ENCODE data around the gene LAT. TPM values are rescaled to one million over a fixed set of nuclear protein-coding genes. Genes with fewer than 3 reads are reported as not detected.

Gene LAT
- total RNA-seq, 1 donor = 1.4 TPM

DNA sequence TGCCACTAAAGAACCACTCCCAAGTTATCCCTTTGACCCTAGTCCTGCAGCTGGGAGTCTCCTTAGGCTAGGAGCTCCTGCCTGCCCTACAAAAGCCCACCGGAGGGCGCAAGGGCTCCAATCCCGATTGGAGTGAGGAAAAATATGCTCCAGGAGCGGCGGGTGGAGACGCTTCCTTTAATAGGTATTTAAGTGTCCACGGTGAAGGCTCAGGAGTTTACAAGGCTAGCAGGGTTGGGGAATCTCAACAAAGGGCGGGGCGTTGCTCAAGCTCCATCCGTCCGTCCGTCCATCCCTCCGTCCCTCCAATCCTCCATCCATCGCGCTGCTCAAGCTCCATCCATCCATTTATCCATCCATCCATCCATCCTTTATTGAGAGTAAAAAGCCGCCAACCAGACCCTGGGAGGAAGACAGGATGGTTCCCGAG is 10.8 kb upstream of the LAT start:
- Histone ChIP-seq H3K79me2 (ENCODE audit: insufficient read depth, low read length) (peaks cover 39% of the 10 kb centered on the region), H3K9me3 (ENCODE audit: low read depth, low read length) (no peaks in the 10 kb centered on the region), H3K27me3 (ENCODE audit: insufficient read depth, low read length) (no peaks in the 10 kb centered on the region), H3K4me2 (ENCODE audit: insufficient read depth, low read length) (peak overlapping the region; percentile 100), H2AFZ (ENCODE audit: low read length) (peak overlapping the region; percentile 99), H3K27ac (ENCODE audit: low read depth, low read length) (peak overlapping the region; percentile 97), H4K20me1 (ENCODE audit: insufficient read depth, low read length) (peaks cover 3% of the 10 kb centered on the region), H3K4me3 (ENCODE audit: insufficient read depth, low read length) (peak overlapping the region; percentile 93), H3K36me3 (ENCODE audit: insufficient read depth, low read length) (peaks cover 6% of the 10 kb centered on the region), H3K4me1 (ENCODE audit: insufficient read depth, low read length) (peaks cover 13% of the 10 kb centered on the region)
- TF ChIP-seq, protein P1, sequence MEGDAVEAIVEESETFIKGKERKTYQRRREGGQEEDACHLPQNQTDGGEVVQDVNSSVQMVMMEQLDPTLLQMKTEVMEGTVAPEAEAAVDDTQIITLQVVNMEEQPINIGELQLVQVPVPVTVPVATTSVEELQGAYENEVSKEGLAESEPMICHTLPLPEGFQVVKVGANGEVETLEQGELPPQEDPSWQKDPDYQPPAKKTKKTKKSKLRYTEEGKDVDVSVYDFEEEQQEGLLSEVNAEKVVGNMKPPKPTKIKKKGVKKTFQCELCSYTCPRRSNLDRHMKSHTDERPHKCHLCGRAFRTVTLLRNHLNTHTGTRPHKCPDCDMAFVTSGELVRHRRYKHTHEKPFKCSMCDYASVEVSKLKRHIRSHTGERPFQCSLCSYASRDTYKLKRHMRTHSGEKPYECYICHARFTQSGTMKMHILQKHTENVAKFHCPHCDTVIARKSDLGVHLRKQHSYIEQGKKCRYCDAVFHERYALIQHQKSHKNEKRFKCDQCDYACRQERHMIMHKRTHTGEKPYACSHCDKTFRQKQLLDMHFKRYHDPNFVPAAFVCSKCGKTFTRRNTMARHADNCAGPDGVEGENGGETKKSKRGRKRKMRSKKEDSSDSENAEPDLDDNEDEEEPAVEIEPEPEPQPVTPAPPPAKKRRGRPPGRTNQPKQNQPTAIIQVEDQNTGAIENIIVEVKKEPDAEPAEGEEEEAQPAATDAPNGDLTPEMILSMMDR (IDR thresholded peaks at IDR 0.05; ENCODE audit: extremely low read depth, low read depth, low read length) = peak; percentile 87
- peak; percentile 94 for DNase-seq (ENCODE audit: insufficient read length, low spot score, missing footprints)

GRCh38 chr16:28974437-28975157 is 10.3 kb upstream of the LAT start, which contains the start of gene SPNS1:
Gene SPNS1 (plus strand): TSS chr16:28974778. CDS start chr16:28975152, 374 bp downstream.
- Histone ChIP-seq H2AFZ (ENCODE audit: low read length) (peak within 1 kb of the TSS; percentile 99), H3K4me2 (ENCODE audit: insufficient read depth, low read length) (peak within 1 kb of the TSS; percentile 100)
- TF ChIP-seq, protein P1 (IDR thresholded peaks at IDR 0.05; ENCODE audit: extremely low read depth, low read depth, low read length) = no peak

GRCh38 chr16:28975158-28975599 is 9.7 kb upstream of the LAT start:
- Histone ChIP-seq H3K79me2 (ENCODE audit: insufficient read depth, low read length) (peaks cover 41% of the 10 kb centered on the region), H3K9me3 (ENCODE audit: low read depth, low read length) (no peaks in the 10 kb centered on the region), H3K4me2 (ENCODE audit: insufficient read depth, low read length) (peak overlapping the region; percentile 100), H3K4me3 (ENCODE audit: insufficient read depth, low read length) (peak overlapping the region; percentile 93), H3K36me3 (ENCODE audit: insufficient read depth, low read length) (peaks cover 11% of the 10 kb centered on the region), H3K27ac (ENCODE audit: low read depth, low read length) (peak overlapping the region; percentile 97), H3K27me3 (ENCODE audit: insufficient read depth, low read length) (no peaks in the 10 kb centered on the region), H2AFZ (ENCODE audit: low read length) (peak overlapping the region; percentile 99), H4K20me1 (ENCODE audit: insufficient read depth, low read length) (peaks cover 3% of the 10 kb centered on the region), H3K4me1 (ENCODE audit: insufficient read depth, low read length) (peaks cover 13% of the 10 kb centered on the region)
- peak; percentile 87 for DNase-seq (ENCODE audit: insufficient read length, low spot score, missing footprints)
- TF ChIP-seq, protein P1 (IDR thresholded peaks at IDR 0.05; ENCODE audit: extremely low read depth, low read depth, low read length) = no peak

More at GRCh38 chr16:28974437-28975157, 10.3 kb upstream of the LAT start, which contains the start of gene SPNS1:
- H3K36me3 ChIP-seq (ENCODE audit: insufficient read depth, low read length) = peaks cover 11% of the 10 kb centered on the region
- peaks cover 3% of the 10 kb centered on the region for H4K20me1 ChIP-seq (ENCODE audit: insufficient read depth, low read length)
- H3K4me1 ChIP-seq (ENCODE audit: insufficient read depth, low read length) = peaks cover 13% of the 10 kb centered on the region
- H3K4me3 ChIP-seq (ENCODE audit: insufficient read depth, low read length) = peak within 1 kb of the TSS; percentile 93
- no peaks in the 10 kb centered on the region for H3K27me3 ChIP-seq (ENCODE audit: insufficient read depth, low read length)
- peaks cover 41% of the 10 kb centered on the region for H3K79me2 ChIP-seq (ENCODE audit: insufficient read depth, low read length)
- H3K9me3 ChIP-seq (ENCODE audit: low read depth, low read length) = no peaks in the 10 kb centered on the region
- H3K27ac ChIP-seq (ENCODE audit: low read depth, low read length) = peak within 1 kb of the TSS; percentile 97
- DNase-seq (ENCODE audit: insufficient read length, low spot score, missing footprints) = peak; percentile 100

All from osteoblast (primary cell).